HL-60 (cell line): ENCODE results near the gene KCNJ9.

Experiments used
- CTCF ChIP-seq: IDR thresholded peaks from one replicate; pipeline ENCODE4 v1.5.1; 2011; ENCODE audit warnings: low read length, control low read depth, inconsistent platforms; ENCODE audit not compliant: insufficient read depth
- GABPA ChIP-seq: IDR thresholded peaks from 2 replicates; pipeline ENCODE4 v1.6.1; 2012; ENCODE audit warnings: low read depth
- POLR2AphosphoS5 ChIP-seq: IDR thresholded peaks from 2 replicates; pipeline ENCODE4 v1.6.1; 2012; ENCODE audit warnings: low read depth
- REST ChIP-seq: IDR thresholded peaks from 2 replicates; pipeline ENCODE4 v1.6.1; 2012; ENCODE audit warnings: low read depth; ENCODE audit not compliant: insufficient replicate concordance
- SPI1 ChIP-seq: IDR thresholded peaks from 2 replicates; pipeline ENCODE4 v1.6.1; 2012; ENCODE audit warnings: low read depth, mild to moderate bottlenecking, borderline replicate concordance

GRCh38 chr1:160090760-160091159 lies 9.4 kb downstream of the KCNJ9 start:
- no peak for TF ChIP-seq CTCF
- no peak for TF ChIP-seq GABPA
- no peak for TF ChIP-seq POLR2AphosphoS5
- TF ChIP-seq REST: no peak
- no peak for TF ChIP-seq SPI1
